Gastroesophageal sphincter (tissue), 4 donors: Measurements from ENCODE around the gene STK32B. TPM values are rescaled to one million over a fixed set of nuclear protein-coding genes. Genes with fewer than 3 reads are reported as not detected.

Experiments
- ATAC-seq: fragments of 150-250 bp; one replicate; pipeline ENCODE4 v1.9.1; 2016; ENCODE audit warnings: mild to moderate bottlenecking, moderate library complexity
- H3K27ac ChIP-seq, 4 donors: fragments of 200-600 bp; sonication (generic) in 3 of 4; 1 replicate in 3 of 4; 2 replicates in 1 of 4; pipeline ENCODE4 v1.5.1; 2016 to 2019
- H3K27me3 ChIP-seq: fragments of 200-600 bp; sonication (generic); one replicate; pipeline ENCODE4 v1.5.1; 2019
- H3K36me3 ChIP-seq, 2 donors: fragments of 200-600 bp; sonication (generic); one replicate each; pipeline ENCODE4 v1.5.1; 2019; ENCODE audit warnings: control low read depth in 1 of 2
- H3K4me1 ChIP-seq, 3 donors: fragments of 200-600 bp; sonication (generic); 1 replicate in 2 of 3; 2 replicates in 1 of 3; pipeline ENCODE4 v1.5.1; 2016 to 2019; ENCODE audit warnings: control low read depth in 2 of 3
- H3K4me3 ChIP-seq, 2 donors: fragments of 200-600 bp; sonication (generic); one replicate each; pipeline ENCODE4 v1.5.1; 2019; ENCODE audit warnings: mild to moderate bottlenecking in 1 of 2, moderate library complexity in 1 of 2
- H3K9me3 ChIP-seq, 3 donors: fragments of 200-600 bp; sonication (generic); one replicate each; pipeline ENCODE4 v1.5.1; 2017 to 2019; ENCODE audit warnings: control low read depth in 2 of 3
- CTCF ChIP-seq, 4 experiments: fragments of 200-600 bp in 2 of 4; fragments of 450-650 bp in 2 of 4; sonication (generic) in 1 of 4; IDR thresholded peaks; one replicate each; pipeline ENCODE4 v1.5.1; 2017 to 2019; ENCODE audit warnings: antibody characterized with exemption in 4 of 4, mild to moderate bottlenecking in 2 of 4, moderate library complexity in 2 of 4
- EP300 ChIP-seq: sonication (generic); formaldehyde crosslinking; IDR thresholded peaks from one replicate; pipeline ENCODE4 v1.6.1; 2017; ENCODE audit warnings: antibody characterized with exemption, mild to moderate bottlenecking
- POLR2A ChIP-seq, 2 donors: fragments of 450-650 bp; IDR thresholded peaks; one replicate each; pipeline ENCODE4 v1.6.1; 2017; ENCODE audit warnings: antibody characterized with exemption in 2 of 2, mild to moderate bottlenecking in 2 of 2, moderate library complexity in 1 of 2
- POLR2AphosphoS5 ChIP-seq: sonication (generic); formaldehyde crosslinking; IDR thresholded peaks from one replicate; pipeline ENCODE4 v1.6.1; 2017; ENCODE audit warnings: antibody characterized with exemption
- WGBS, 2 donors: methylation state at CpG; one replicate each; pipeline ENCODE4 v1.1.5; 2018; ENCODE audit warnings: low coverage in 1 of 2; 5-methylcytosine and 5-hydroxymethylcytosine counted together
- total RNA-seq, 4 donors: library from RNA; depleted of rRNA; stranded (reverse); fragments of >200 nt; gene quantifications; one replicate each; pipeline ENCODE4 v1.1.0, GENCODE V29; 2016

Gene STK32B
- total RNA-seq, 4 donors from 2014 or later, result 1.9 to 5.3 (median 2.4) TPM

- Histone ChIP-seq H3K27ac (no peak overlapping the region), H3K4me1 (no peaks in the 10 kb centered on the region), H3K4me3 (no peak overlapping the region), H3K9me3 (peaks cover 0 to 19% (median 0%) of the 10 kb centered on the region in 3 donors), H3K36me3 (no peaks in the 10 kb centered on the region), H3K27me3 (no peaks in the 10 kb centered on the region)
- no peak for TF ChIP-seq POLR2A (IDR thresholded peaks at IDR 0.05)
- no peak for TF ChIP-seq CTCF (IDR thresholded peaks at IDR 0.05)
- no peak for TF ChIP-seq EP300
- TF ChIP-seq POLR2AphosphoS5, result no peak
- WGBS, 2 donors, result 93 to 100% methylated on average over 1 to 6 of the region's 6 CpGs
- ATAC-seq, result no peak
Measured at GRCh38 chr4:5374994-5375393, 323.7 kb downstream of the STK32B start.

GRCh38 chr4:5376015-5376414 is 324.7 kb downstream of the STK32B start:
- Histone ChIP-seq H3K36me3 (no peaks in the 10 kb centered on the region), H3K27me3 (no peaks in the 10 kb centered on the region), H3K27ac (no peak overlapping the region), H3K4me3 (no peak overlapping the region), H3K4me1 (no peaks in the 10 kb centered on the region), H3K9me3 (peaks cover 0 to 19% (median 0%) of the 10 kb centered on the region in 3 donors)
- TF ChIP-seq CTCF (IDR thresholded peaks at IDR 0.05) (no peak), EP300 (no peak), POLR2A (IDR thresholded peaks at IDR 0.05) (no peak)
- no peak for ATAC-seq
- 75 to 86% methylated on average over 1 to 5 of the region's 5 CpGs for WGBS, 2 donors

GRCh38 chr4:5378002-5378401 is 326.7 kb downstream of the STK32B start:
- no peak overlapping the region for H3K27ac ChIP-seq
- WGBS, 2 donors, result 71 to 72% methylated on average over 8 of the region's 8 CpGs
- H3K36me3 ChIP-seq, result no peaks in the 10 kb centered on the region
- peaks cover 0 to 19% (median 0%) of the 10 kb centered on the region in 3 donors for H3K9me3 ChIP-seq
- no peak for TF ChIP-seq POLR2AphosphoS5
- TF ChIP-seq POLR2A (IDR thresholded peaks at IDR 0.05), result no peak
- no peak for TF ChIP-seq EP300
- no peak for TF ChIP-seq CTCF (IDR thresholded peaks at IDR 0.05)
- no peaks in the 10 kb centered on the region for H3K27me3 ChIP-seq
- no peaks in the 10 kb centered on the region for H3K4me1 ChIP-seq
- ATAC-seq, result no peak
- no peak overlapping the region for H3K4me3 ChIP-seq

GRCh38 chr4:5379895-5380294 is 328.6 kb downstream of the STK32B start:
- ATAC-seq, result no peak
- no peaks in the 10 kb centered on the region for H3K27me3 ChIP-seq
- no peaks in the 10 kb centered on the region for H3K36me3 ChIP-seq
- peaks cover 0 to 1% (median 0%) of the 10 kb centered on the region in 3 donors for H3K9me3 ChIP-seq
- no peak overlapping the region for H3K27ac ChIP-seq
- H3K4me1 ChIP-seq, result no peaks in the 10 kb centered on the region
- TF ChIP-seq CTCF (IDR thresholded peaks at IDR 0.05), result no peak
- no peak for TF ChIP-seq EP300
- no peak for TF ChIP-seq POLR2AphosphoS5
- no peak for TF ChIP-seq POLR2A (IDR thresholded peaks at IDR 0.05)
- H3K4me3 ChIP-seq, result no peak overlapping the region
- 79 to 83% methylated on average over 1 to 6 of the region's 6 CpGs for WGBS, 2 donors

GRCh38 chr4:5381961-5382441 is 330.7 kb downstream of the STK32B start:
- Histone ChIP-seq H3K9me3 (no peaks in the 10 kb centered on the region), H3K27me3 (no peaks in the 10 kb centered on the region), H3K36me3 (no peaks in the 10 kb centered on the region), H3K4me3 (no peak overlapping the region), H3K27ac (no peak overlapping the region), H3K4me1 (no peaks in the 10 kb centered on the region)
- WGBS, 2 donors, result 65 to 79% methylated on average over 6 to 7 of the region's 8 CpGs
- no peak for ATAC-seq
- TF ChIP-seq POLR2AphosphoS5 (no peak), CTCF (IDR thresholded peaks at IDR 0.05) (no peak), POLR2A (IDR thresholded peaks at IDR 0.05) (no peak), EP300 (no peak)
